GM21526 (cell line): Measurements from ENCODE around the gene ZNF438.
"Not testable (repeated sequence)": the region's sequence is repeated elsewhere in the genome, so short reads cannot be mapped to it uniquely, and the experiment has no call there.

Experiments
- ATAC-seq: cut with Tn5 transposase; IDR thresholded peaks from one replicate; pipeline ENCODE4 v1.9.1; 2021; ENCODE audit warnings: moderate library complexity; ENCODE audit not compliant: unreplicated experiment, low FRiP score

Gene ZNF438, protein sequence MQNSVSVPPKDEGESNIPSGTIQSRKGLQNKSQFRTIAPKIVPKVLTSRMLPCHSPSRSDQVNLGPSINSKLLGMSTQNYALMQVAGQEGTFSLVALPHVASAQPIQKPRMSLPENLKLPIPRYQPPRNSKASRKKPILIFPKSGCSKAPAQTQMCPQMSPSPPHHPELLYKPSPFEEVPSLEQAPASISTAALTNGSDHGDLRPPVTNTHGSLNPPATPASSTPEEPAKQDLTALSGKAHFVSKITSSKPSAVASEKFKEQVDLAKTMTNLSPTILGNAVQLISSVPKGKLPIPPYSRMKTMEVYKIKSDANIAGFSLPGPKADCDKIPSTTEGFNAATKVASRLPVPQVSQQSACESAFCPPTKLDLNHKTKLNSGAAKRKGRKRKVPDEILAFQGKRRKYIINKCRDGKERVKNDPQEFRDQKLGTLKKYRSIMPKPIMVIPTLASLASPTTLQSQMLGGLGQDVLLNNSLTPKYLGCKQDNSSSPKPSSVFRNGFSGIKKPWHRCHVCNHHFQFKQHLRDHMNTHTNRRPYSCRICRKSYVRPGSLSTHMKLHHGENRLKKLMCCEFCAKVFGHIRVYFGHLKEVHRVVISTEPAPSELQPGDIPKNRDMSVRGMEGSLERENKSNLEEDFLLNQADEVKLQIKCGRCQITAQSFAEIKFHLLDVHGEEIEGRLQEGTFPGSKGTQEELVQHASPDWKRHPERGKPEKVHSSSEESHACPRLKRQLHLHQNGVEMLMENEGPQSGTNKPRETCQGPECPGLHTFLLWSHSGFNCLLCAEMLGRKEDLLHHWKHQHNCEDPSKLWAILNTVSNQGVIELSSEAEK

DNA sequence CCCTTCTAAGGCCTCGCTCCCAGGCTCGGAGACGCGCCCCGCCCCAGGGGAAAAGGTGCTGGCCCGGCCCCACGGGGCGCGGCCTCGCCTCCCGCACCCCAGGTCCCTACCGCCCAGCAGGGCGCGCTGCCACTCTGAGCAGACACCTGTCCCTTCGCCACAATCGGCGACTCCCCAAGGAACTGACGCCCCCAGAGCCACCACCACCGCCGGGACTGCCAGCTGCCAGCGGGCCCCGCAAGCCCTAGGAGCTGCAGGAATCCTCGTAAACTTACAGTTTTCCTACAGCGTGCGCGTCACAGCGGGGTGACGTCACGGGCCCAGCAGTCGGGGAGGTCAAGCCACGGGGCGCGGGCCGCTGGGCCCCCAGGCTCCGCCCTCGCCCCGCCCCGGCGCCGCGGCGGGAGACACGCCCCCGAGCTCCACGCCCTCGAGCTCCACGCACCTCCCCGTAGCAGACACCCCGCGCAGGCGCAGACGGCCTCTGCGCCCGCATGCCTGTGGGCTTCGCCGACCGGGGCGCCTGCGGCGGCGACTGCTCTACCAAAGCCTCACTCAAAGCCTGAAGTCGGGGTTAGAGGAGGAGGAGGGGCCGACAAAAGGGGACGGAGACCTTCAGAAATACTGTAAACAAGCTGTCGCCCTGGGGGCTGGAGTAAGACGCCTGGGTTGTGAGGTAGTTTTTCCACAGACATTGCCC, at the start of gene ZNF438:
ZNF438 (minus strand) TSS at position 308 of the 700 bp plus-strand sequence. CDS start 154,831 bp downstream, outside the sequence.
- peak; percentile 82 for ATAC-seq

DNA sequence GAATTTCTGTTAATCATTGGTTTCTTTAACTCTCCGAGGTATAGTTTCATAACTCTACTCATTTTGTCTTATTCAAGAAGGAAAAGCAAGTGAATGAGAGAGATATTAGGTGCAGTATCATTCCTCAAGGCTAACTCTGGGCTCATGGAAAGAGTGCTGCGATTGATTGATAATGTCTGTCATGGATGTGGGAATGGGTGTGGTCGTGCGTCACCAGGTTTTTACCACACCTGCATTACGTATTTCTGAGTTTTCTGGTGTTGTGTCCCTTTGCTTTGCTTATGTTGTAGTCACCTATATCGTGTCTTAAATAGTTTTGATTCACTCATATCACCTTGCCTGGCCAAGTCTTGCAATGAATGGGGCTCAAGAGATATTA, 44.9 kb upstream of the ZNF438 start:
- no peak for ATAC-seq

DNA sequence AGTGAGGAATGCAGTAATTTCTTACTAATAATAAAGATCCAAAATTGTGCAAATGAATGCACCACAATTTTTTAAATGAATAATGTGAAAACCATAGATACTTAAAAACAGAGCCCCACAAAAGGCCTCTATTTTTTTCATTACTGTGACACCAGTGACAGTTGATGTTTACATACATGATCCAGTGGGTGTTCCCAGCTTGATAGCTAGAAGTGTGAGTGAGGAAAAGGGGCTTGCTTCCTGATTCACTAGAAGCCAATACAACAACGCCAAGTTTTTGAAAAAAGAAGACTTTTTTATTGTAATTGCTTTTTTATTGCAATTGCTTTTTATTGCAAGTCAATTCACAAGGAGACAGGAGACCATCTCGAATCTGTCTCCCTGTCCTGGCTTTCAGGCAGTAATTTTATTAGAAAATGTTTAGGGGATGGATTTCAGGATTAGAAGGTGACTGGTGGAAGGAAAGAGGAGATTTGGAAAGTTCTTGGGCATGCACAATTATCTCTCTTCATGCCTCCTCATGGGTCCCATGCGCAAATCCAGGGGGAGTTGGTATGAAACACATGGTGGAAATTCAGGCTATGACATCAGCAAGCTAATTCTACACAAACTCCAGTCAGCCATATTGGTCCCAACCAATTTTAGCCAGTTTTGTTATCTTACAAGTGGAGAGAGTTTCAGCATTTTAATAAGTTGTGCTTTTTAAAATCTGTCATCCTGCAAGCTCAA, 44.4 kb upstream of the ZNF438 start:
- no peak for ATAC-seq

DNA sequence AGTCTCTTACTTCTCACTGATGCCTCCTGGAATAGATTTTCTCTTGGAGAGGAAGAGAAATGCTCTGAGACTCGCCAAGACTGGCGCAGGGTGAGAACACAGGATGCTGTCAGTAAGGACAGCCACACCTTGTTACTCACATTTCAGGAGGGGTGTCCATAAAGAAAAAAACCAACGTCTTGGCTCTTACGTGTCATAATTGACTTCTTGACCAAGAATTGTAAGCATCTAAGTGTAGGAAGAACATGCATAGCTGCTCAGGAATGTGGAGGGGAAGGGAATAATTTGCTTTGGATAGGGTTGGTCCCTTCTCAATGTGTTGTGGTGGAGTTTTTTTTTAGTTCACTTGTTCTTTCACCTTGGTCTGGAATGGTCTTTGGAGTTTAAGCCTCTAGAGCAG, 43.8 kb upstream of the ZNF438 start:
- no peak for ATAC-seq

DNA sequence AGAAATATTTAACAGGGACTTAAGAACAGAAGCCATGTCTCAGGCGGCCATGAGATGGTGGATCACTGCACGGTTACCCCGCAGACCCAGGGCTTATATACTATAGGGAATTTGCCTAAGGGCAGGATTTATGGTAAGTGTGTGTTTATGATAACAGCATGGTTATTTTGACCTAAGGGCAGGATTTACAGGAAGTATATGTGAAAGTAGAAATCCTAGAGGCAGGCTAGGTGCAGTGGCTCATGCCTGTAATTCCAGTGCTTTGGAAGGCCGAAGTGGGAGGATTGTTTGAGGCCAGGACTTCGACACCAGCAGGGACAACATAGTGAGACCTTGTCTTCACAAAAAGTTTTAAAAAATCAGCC, 43.0 kb upstream of the ZNF438 start:
- no peak for ATAC-seq

DNA sequence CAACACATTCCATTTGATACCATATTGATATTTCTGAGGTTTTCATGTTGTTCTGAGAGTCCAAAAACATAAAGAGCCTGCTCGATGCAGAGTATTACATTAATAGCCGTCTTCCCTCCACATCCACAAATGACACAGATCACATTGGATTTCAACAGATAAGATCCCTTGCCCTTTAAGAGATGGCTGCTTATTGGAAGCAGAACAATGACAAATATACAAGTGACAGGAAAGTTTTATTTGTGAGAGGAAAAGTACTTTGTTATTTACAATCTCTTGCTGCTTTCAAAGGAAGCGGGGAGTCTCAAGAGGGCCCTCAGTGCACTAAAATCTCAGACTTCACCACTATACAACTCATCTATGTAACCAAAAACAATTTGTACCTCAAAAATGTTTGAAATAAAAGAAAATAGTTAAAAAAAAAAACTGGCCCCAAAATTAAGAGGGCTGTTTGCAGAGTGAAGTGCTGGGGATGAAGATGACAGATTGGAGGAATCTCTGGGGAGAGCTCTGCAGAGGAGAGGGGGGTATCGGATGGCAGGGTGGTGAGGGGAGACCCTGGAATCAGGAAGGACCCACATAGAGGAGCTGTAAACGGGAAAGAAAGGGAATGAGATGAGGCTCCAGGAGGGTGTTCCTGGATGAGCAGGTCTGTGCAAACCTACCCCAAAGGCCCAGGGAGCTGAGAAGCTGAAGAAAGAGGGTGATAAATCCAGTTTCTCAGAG, 42.5 kb upstream of the ZNF438 start:
- no peak for ATAC-seq

DNA sequence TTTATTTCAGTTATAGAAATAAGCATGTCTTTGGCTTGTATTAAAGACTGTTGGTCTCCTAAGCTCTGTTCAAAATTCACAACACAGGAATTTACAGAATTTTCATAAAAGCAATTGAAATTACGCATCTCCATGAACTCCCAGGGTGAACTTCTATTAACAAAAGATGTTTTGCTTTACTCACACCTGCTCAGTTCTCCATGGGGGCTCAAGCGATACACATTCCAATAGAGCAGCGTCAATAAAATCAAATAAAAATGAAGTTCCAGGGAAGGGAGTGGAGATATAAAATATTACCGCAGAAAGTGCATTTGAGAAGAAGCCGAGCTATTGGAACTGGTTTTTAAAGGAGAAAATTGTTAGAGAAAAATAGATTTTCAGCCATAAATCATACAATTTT, 41.5 kb upstream of the ZNF438 start:
- no peak for ATAC-seq

DNA sequence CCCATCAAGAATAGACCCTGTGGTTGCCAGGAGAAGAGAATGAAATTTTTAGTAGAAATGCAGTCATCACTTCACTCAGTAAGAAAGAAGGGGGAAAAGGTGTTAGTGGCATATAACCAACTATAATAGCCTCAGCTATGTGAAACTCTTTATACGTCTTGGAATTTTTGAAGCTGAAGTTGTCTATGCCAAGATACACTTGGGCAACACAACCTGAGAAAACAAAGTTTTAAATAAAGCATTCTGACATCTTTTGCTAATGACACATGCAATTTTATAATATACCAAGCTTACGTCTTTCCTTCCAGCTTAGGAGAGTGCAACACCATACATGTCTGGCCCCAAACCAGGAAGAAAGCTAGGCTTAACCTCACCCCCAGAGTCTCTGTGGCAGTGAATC, 40.8 kb upstream of the ZNF438 start:
- no peak for ATAC-seq

DNA sequence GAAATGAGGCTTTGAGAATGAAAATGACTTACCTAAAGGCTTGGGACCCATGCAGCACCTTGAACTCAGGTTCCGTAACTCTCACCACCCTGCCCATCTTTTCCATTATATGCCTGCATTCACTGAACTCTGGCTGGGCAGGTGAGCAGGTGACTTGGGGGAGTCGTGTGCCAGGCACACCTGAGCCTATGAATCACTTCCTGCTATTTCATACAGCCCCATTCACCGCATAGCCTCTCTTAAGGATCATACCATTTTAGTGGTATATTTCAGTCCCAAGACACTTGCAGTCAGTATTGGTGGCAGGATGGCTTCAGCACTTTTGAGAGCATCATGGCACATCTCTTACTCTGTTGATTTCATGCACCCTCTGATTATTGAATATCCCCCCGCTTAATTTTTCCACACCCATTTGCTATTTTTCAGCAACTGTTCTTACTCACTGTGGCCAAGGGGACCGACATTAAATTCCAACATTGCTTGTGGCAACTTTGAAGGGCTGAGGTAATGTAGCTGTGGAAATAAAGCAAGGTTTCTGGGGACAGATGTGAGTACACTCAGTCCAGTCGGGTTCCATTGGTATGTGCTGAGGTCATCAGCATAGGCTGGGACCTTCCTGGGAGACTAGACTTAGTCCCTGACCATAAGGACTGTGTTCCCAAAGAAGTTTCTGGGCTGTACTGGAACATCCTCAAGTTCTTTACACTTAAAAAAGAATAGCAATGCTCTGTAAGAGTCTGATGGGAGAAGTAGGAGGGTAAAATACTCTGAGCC, 39.8 kb upstream of the ZNF438 start:
- no peak for ATAC-seq

DNA sequence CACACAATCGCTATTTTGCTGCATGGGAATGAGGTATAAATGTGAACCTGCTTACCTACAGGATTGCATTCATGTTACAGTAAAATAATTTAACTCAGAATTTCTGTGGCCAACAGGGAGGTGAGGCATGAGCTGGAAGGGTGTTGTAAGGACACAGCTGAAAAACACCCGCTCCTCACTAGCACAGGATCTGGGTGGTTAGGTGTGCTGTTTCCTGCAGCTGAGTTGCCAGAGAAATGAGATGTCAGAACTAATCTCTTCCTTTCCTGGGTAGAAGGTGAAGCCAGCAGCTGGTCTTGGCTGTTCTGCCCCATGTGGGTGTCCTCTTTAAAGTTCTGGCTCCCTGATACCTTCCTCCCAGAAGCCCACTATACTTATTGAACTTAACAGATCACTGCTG, 39.0 kb upstream of the ZNF438 start:
- no peak for ATAC-seq

DNA sequence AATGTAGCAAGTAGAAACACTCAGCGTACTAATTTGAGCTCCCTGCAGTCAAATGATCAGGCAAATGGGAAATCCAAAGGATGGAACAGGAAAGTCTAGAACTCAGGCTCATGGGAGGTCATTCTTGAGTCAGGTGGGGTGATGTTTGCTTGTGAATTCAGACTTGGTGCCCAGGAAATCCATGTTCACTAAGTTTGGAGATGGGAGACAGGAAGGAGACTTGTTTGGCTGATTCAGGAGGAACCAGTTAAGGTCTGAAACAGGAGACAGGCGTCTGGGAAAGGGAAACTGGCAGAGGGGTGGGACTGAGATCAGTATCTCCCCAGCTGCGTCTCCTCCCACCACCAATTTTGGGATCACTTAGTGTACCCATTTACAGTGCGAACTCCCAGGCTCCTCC, 38.4 kb upstream of the ZNF438 start:
- no peak for ATAC-seq

DNA sequence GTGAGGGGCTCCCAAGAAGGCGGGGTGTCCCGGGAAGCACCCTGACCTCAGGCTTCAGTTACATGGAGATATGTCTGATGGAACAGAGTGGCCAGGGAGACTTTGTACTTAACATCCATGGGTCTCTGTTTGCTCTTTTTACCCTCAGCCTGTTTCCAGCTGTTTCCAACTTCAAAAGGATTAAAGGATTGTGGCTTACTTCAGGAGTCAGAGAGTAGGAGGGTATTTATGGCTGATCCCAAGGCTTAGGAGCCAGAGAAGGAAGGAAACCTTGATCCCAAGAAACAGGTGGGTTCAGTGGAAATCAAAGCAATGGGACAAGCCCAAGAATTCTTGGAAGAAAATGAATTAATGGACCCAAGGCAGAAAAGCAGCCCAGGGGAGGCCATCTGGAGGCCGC, 37.7 kb upstream of the ZNF438 start:
- ATAC-seq = no peak

DNA sequence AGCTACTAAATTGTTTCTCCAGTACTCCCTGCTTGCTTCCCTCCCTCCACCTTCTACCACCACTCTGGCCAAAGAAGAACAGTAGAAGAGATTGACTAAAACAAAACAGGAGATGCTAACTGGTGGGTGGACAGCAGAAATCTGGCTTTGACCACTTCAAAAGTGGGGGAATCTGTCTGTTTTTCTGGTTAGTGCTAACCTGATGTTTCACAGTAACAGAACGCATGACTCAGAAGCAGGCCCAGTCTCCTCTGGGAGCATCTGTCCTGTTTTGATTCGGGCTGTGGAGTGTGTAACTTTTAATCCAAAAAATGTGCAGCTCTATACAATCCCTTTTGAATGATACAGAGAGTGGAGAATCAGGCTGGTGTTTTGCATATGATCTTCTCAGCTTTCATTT, 32.7 kb upstream of the ZNF438 start:
- ATAC-seq = no peak

DNA sequence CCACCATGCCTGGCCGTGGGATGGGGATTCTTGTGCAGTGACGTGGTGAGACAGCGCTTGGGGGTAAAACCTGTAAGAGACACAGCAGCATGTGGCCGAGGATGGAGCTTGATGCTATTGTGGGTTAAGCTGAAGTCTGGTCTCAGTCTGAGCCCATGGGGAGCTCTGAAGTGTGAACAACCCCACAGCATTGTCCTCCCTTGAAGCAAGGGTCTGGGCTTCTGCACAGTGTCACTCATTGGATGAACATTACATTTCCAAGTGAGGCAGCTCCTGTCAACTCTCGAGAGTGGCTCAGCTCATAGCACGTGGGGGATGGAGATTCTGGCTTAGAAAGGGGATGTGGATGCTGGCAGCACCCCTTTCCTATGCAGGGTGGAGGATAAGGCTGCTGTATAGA, 32.2 kb upstream of the ZNF438 start:
- no peak for ATAC-seq

DNA sequence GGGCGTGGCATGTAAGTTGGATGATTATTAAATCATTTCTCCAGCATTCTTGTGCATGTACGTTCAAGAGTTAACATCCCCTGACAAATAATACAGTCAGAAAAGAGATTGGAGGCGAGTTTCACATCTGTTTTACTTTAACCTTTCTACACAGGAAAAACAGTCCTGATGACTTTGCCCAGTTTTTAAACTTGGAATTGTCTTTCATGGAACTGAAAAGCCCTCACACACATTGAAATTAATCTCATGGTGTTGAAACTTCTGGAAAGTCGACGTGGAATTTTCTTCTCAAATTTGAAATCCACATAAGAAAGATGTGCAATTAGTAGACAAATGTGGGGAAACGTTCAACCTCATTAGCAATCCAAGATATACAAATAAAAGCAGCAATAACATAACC, 31.2 kb upstream of the ZNF438 start:
- ATAC-seq = no peak

DNA sequence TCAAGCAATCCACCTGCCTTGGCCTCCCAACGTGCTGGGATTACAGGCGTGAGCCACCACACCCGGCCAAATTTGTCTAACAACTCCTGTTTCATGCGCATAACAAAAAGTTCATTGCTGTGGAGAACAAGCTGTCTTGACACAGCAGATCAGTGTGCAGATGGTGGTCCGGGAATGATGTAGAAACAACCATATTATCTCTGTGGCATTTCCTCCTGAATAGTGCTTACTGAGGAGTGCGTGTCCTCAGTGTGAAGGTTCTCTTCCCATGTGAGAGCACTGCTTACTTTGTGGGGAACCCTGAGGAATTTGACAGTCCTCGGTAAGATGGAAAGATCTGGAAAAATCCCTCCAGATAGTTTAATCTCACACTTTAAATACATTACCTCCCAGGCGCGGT, 30.3 kb upstream of the ZNF438 start:
- no peak for ATAC-seq

DNA sequence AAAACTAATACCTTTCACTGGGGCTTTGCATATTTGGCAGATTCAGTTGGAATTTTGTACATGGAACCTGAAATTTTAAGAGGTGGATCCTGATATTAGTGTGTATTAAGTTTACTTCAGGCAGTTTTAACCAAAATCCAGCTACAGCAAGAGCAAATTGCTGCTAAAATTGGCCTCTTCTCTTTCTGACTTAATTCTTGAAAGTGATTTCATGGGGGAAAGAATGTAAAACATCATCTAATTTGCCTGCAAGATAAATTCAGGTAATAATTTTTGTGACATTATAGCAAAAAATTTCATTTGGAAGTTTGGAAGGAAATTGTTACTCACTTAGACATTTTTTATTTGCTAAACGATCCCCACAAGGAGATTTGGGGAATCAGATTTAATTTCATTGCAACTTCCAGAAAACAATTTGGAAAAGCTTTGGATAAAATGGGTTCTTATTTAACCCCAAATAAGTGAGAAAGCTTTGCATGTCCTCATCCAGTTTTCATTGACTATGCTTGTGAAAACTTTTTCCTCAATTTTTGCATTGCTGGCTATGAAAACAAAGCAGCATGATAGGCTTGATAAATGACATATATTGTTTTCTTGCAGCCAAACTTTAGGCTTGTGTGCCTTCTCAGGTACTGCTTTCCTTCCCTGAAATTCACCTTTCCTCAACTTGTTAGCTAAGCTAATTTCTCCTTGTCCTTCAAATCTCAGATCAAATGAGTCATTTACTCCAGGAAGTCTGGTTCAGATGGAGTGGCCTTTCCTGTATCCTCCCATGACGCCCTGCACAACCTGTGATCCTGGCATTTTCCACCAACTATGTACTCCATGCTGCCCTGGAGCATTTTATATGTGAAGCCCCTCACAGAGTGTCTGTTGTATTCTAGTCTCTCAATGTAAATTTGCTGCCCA, 27.4 kb upstream of the ZNF438 start:
- ATAC-seq = no peak

DNA sequence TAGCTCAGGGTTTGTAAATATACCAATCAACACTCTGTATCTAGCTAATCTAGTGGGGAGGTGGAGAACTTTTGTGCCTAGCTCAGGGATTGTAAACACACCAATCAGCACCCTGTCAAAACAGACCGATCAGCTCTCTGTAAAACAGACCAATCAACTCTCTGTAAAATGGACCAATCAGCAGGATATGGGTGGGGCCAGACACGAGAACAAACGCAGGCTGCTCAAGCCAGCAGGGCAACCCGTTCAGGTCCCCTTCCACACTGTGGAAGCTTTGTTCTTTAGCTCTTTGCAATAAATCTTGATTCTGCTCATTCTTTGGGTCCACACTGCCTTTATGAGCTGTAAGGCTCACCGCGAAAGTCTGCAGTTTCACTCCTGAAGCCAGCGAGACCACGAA, 25.0 kb upstream of the ZNF438 start:
- ATAC-seq = not testable (repeated sequence)
